ENCODE results near the gene MED26. TPM values are rescaled to one million over a fixed set of nuclear protein-coding genes. Genes with fewer than 3 reads are reported as not detected.

The MED26 gene
- total and polyA plus RNA-seq, 9 of the 15 experiments (the other 6 are each of a cell fraction or from before 2014, with no cell fraction given) = 0.71 to 15.1 (median 6.2) TPM

- TF ChIP-seq E2F8 (IDR thresholded peaks at IDR 0.05; ENCODE audit: low read depth, partially characterized antibody) (peak; percentile 91), TAL1 (IDR thresholded peaks at IDR 0.05) (no peak), TRIM24 (IDR thresholded peaks at IDR 0.05) (no peak), POLR3A (IDR thresholded peaks at IDR 0.05; ENCODE audit: borderline replicate concordance, extremely low read depth, insufficient read depth, insufficient read length) (no peak), NCOA2 (IDR thresholded peaks at IDR 0.05; ENCODE audit: partially characterized antibody in 2 of 2) (no peak), ETV5 (CRISPR knock-in tag; IDR thresholded peaks at IDR 0.05; ENCODE audit: low read depth) (no peak), MYNN (IDR thresholded peaks at IDR 0.05) (no peak), MYNN (CRISPR knock-in tag; IDR thresholded peaks at IDR 0.05) (no peak), NKRF (IDR thresholded peaks at IDR 0.05; ENCODE audit: borderline replicate concordance) (peak; percentile 65; the same call in 1 of the 2 replicates), SMARCA4 (IDR thresholded peaks at IDR 0.05) (no peak), EWSR1 (IDR thresholded peaks at IDR 0.05; ENCODE audit: borderline replicate concordance, low read depth, partially characterized antibody) (no peak), ETV1 (tag; conservative IDR thresholded peaks at IDR 0.05; ENCODE audit: low read depth) (peak; percentile 78), ZFX (CRISPR knock-in tag; IDR thresholded peaks at IDR 0.05) (peak; percentile 66), TARDBP (IDR thresholded peaks at IDR 0.05) (peak; percentile 85; the same call in 1 of the 2 replicates), ARID1B (IDR thresholded peaks at IDR 0.05) (no peak), ZNF175 (CRISPR knock-in tag; IDR thresholded peaks at IDR 0.05; ENCODE audit: low read depth) (no peak), ZNF561 (CRISPR knock-in tag; conservative IDR thresholded peaks at IDR 0.05) (no peak), ZNF395 (CRISPR knock-in tag; IDR thresholded peaks at IDR 0.05) (no peak), RB1 (IDR thresholded peaks at IDR 0.05; ENCODE audit: low read depth) (0 out of 2 replicates have a peak, but pooled peaks have one; percentile 52), E2F5 (CRISPR knock-in tag; IDR thresholded peaks at IDR 0.05) (no peak)
These were observed 32.1 kb upstream of the MED26 start, which contains the start of gene SMIM7 (continued) for GRCh38 chr19:16659832-16660708.

All from K562 (cell line).